Vagina (tissue), 2 donors: ENCODE data around the gene UQCRQ. TPM values are rescaled to one million over a fixed set of nuclear protein-coding genes. Genes with fewer than 3 reads are reported as not detected.

ENCODE experiments used
- DNase-seq, 2 donors: peaks; one replicate each; pipeline ENCODE4 v3.0.0-alpha.2; 2017; ENCODE audit errors: extremely low spot score in 2 of 2
- H3K27ac ChIP-seq: fragments of 200-600 bp; sonication (generic); one replicate; pipeline ENCODE4 v1.5.1; 2019
- H3K27me3 ChIP-seq: fragments of 200-600 bp; sonication (generic); one replicate; pipeline ENCODE4 v1.5.1; 2019
- H3K36me3 ChIP-seq, 2 donors: fragments of 200-600 bp; sonication (generic); one replicate each; pipeline ENCODE4 v1.5.1; 2017 to 2019
- H3K4me1 ChIP-seq: fragments of 200-600 bp; sonication (generic); one replicate; pipeline ENCODE4 v1.5.1; 2019
- H3K4me3 ChIP-seq, 2 donors: fragments of 200-600 bp; sonication (generic); 1 replicate in 1 of 2; 2 replicates in 1 of 2; pipeline ENCODE4 v1.5.1; 2016 to 2019
- H3K9me3 ChIP-seq: fragments of 200-600 bp; sonication (generic); one replicate; pipeline ENCODE4 v1.5.1; 2019
- CTCF ChIP-seq, 3 experiments: fragments of 450-650 bp in 2 of 3; fragments of 200-600 bp in 1 of 3; sonication (generic) in 1 of 3; IDR thresholded peaks; one replicate each; pipeline ENCODE4 v1.5.1; 2017 to 2019; ENCODE audit warnings: antibody characterized with exemption in 3 of 3, mild to moderate bottlenecking in 2 of 3, moderate library complexity in 2 of 3
- POLR2A ChIP-seq, 2 donors: fragments of 450-650 bp; IDR thresholded peaks; one replicate each; pipeline ENCODE4 v1.6.1; 2017; ENCODE audit warnings: antibody characterized with exemption in 2 of 2, mild to moderate bottlenecking in 2 of 2, moderate library complexity in 2 of 2
- POLR2AphosphoS5 ChIP-seq, 2 donors: sonication (generic); formaldehyde crosslinking; IDR thresholded peaks; one replicate each; pipeline ENCODE4 v1.9.0; 2017; ENCODE audit warnings: antibody characterized with exemption in 2 of 2, mild to moderate bottlenecking in 2 of 2, low read depth in 1 of 2; ENCODE audit not compliant: insufficient read depth in 1 of 2
- intact Hi-C: fragments of 100-400 bp; cut with DNase I; formaldehyde crosslinking; loops from one replicate; pipeline ENCODE4 v1.15.1; 2023
- total RNA-seq: library from RNA; depleted of rRNA; stranded (reverse); fragments of >200 nt; gene quantifications from one replicate; pipeline ENCODE4 v1.2.3, GENCODE V29; 2016

The UQCRQ gene
- total RNA-seq, 1 donor from 2014 or later, result 189 TPM

GRCh38 chr5:132884548-132884947 lies 18.1 kb downstream of the UQCRQ start:
- H3K27ac ChIP-seq, result no peak overlapping the region
- intact Hi-C loops, result no loop called here
- H3K27me3 ChIP-seq, result no peaks in the 10 kb centered on the region
- H3K9me3 ChIP-seq, result no peaks in the 10 kb centered on the region
- TF ChIP-seq POLR2A (IDR thresholded peaks at IDR 0.05) (no peak), POLR2AphosphoS5 (IDR thresholded peaks at IDR 0.05; ENCODE audit: insufficient read depth in 1 of 2, low read depth in 1 of 2) (no peak), CTCF (IDR thresholded peaks at IDR 0.05) (no peak)
- H3K4me3 ChIP-seq, result no peak overlapping the region
- no peaks in the 10 kb centered on the region for H3K4me1 ChIP-seq
- H3K36me3 ChIP-seq, result peaks cover 0 to 89% of the 10 kb centered on the region in 2 donors
- no peak for DNase-seq

- no peak for DNase-seq
- intact Hi-C loops, result no loop called here
- Histone ChIP-seq H3K27ac (no peak overlapping the region), H3K27me3 (no peaks in the 10 kb centered on the region), H3K9me3 (no peaks in the 10 kb centered on the region), H3K4me1 (no peaks in the 10 kb centered on the region), H3K4me3 (no peak overlapping the region), H3K36me3 (peaks cover 0 to 73% of the 10 kb centered on the region in 2 donors)
- no peak for TF ChIP-seq POLR2A (IDR thresholded peaks at IDR 0.05)
Measured at GRCh38 chr5:132886064-132886823, 19.8 kb downstream of the UQCRQ start.

GRCh38 chr5:132887283-132887682 lies 20.8 kb downstream of the UQCRQ start:
- DNase-seq, result no peak
- no peaks in the 10 kb centered on the region for H3K27me3 ChIP-seq
- no peak overlapping the region for H3K27ac ChIP-seq
- H3K4me1 ChIP-seq, result no peaks in the 10 kb centered on the region
- H3K36me3 ChIP-seq, result peaks cover 0 to 77% of the 10 kb centered on the region in 2 donors
- TF ChIP-seq POLR2AphosphoS5 (IDR thresholded peaks at IDR 0.05; ENCODE audit: insufficient read depth in 1 of 2, low read depth in 1 of 2) (no peak), POLR2A (IDR thresholded peaks at IDR 0.05) (no peak), CTCF (IDR thresholded peaks at IDR 0.05) (no peak)
- intact Hi-C loops, result no loop called here
- H3K4me3 ChIP-seq, result no peak overlapping the region
- H3K9me3 ChIP-seq, result no peaks in the 10 kb centered on the region

GRCh38 chr5:132889501-132889900 lies 23.1 kb downstream of the UQCRQ start:
- no peak overlapping the region for H3K4me3 ChIP-seq
- TF ChIP-seq POLR2AphosphoS5 (IDR thresholded peaks at IDR 0.05; ENCODE audit: insufficient read depth in 1 of 2, low read depth in 1 of 2) (no peak), POLR2A (IDR thresholded peaks at IDR 0.05) (no peak), CTCF (IDR thresholded peaks at IDR 0.05) (no peak)
- H3K9me3 ChIP-seq, result no peaks in the 10 kb centered on the region
- intact Hi-C loops, result no loop called here
- H3K4me1 ChIP-seq, result no peaks in the 10 kb centered on the region
- no peak for DNase-seq
- no peak overlapping the region for H3K27ac ChIP-seq
- H3K36me3 ChIP-seq, result peaks cover 0 to 70% of the 10 kb centered on the region in 2 donors
- no peaks in the 10 kb centered on the region for H3K27me3 ChIP-seq

GRCh38 chr5:132890817-132891216 lies 24.4 kb downstream of the UQCRQ start:
- Histone ChIP-seq H3K9me3 (no peaks in the 10 kb centered on the region), H3K4me1 (no peaks in the 10 kb centered on the region), H3K4me3 (no peak overlapping the region), H3K27ac (no peak overlapping the region), H3K27me3 (no peaks in the 10 kb centered on the region), H3K36me3 (peaks cover 0 to 71% of the 10 kb centered on the region in 2 donors)
- intact Hi-C loops, result no loop called here
- DNase-seq, result no peak
- no peak for TF ChIP-seq CTCF (IDR thresholded peaks at IDR 0.05)
- TF ChIP-seq POLR2A (IDR thresholded peaks at IDR 0.05), result no peak
- no peak for TF ChIP-seq POLR2AphosphoS5 (IDR thresholded peaks at IDR 0.05; ENCODE audit: insufficient read depth in 1 of 2, low read depth in 1 of 2)
